ENCODE measurements around the gene ZFYVE28.

- no peak for TF ChIP-seq POLR2AphosphoS5 (IDR thresholded peaks at IDR 0.05; ENCODE audit: low read depth, low read length)
- TF ChIP-seq REST (IDR thresholded peaks at IDR 0.05; ENCODE audit: insufficient read depth in 1 of 2, low read depth in 2 of 2, low read length in 2 of 2): no peak
Observed at GRCh38 chr4:2283199-2283711, 135.2 kb downstream of the ZFYVE28 start.
